GM12878 (cell line): ENCODE data around the gene TBXAS1. TPM values are rescaled to one million over a fixed set of nuclear protein-coding genes. Genes with fewer than 3 reads are reported as not detected.

Experiments used
- ATAC-seq: fragments of 200-7000 bp; cut with Tn5 transposase; 3 replicates; pipeline ENCODE4 v1.9.1; 2020; ENCODE audit warnings: mild to moderate bottlenecking, moderate library complexity
- BruUV-seq: library from RNA; stranded (reverse); fragments of 400-500 nt; replicated peaks from 2 replicates; lab custom pipeline; 2021; lab: Mats Ljungman, UMichigan
- CTCF ChIA-PET: fragments of 300-600 bp; sonication (Branson Sonifier 250); formaldehyde crosslinking; extraction: SDS; loops from one replicate; lab custom pipeline; 2021; ENCODE audit warnings: inconsistent platforms; lab: Yijun Ruan, JAX
- POLR2A ChIA-PET: fragments of 350-600 bp; formaldehyde crosslinking; extraction: SDS; loops from one replicate; lab custom pipeline; 2021; ENCODE audit warnings: inconsistent platforms; lab: Charles Lee
- RAD21 ChIA-PET: fragments of 300-600 bp; sonication (Branson Sonifier 250); formaldehyde crosslinking; loops from one replicate; lab custom pipeline; 2023; ENCODE audit warnings: antibody characterized with exemption; ENCODE audit not compliant: unreplicated experiment; lab: Charles Lee
- SMC1A ChIA-PET: fragments of 300-600 bp; sonication (Branson Sonifier 250); formaldehyde crosslinking; loops from one replicate; lab custom pipeline; 2023; ENCODE audit not compliant: unreplicated experiment, uncharacterized antibody; lab: Charles Lee
- DNase-seq: peaks from one replicate; pipeline ENCODE4 v3.0.0-alpha.2; 2011; ENCODE audit warnings: low read depth, low spot score
- FAIRE-seq: peaks from 3 replicates; lab custom pipeline; 2011; peaks lifted over from hg19 to GRCh38; lab: Jason Lieb, UNC
- H2AFZ ChIP-seq: 2 replicates; pipeline ENCODE4 v1.6.0; 2011; ENCODE audit warnings: low read depth, low read length, control low read depth; ENCODE audit not compliant: control insufficient read depth
- H3K27ac ChIP-seq: 2 replicates; pipeline ENCODE4 v1.5.1; 2011; ENCODE audit warnings: control low read depth; ENCODE audit not compliant: control insufficient read depth, insufficient read depth
- H3K27me3 ChIP-seq, 2 experiments: replicated peaks in 1 of 2; 2 replicates each; pipeline versions ENCODE4 v1.6.0 to v1.6.1; 2011; ENCODE audit warnings: low read length in 1 of 2; ENCODE audit not compliant: control insufficient read depth in 2 of 2, insufficient read depth in 2 of 2
- H3K36me3 ChIP-seq, 2 experiments: 2 replicates each; pipeline ENCODE4 v1.5.1; 2011; ENCODE audit warnings: low read length in 1 of 2; ENCODE audit not compliant: control insufficient read depth in 2 of 2, insufficient read depth in 2 of 2
- H3K4me1 ChIP-seq: 2 replicates; pipeline ENCODE4 v1.6.1; 2011; ENCODE audit warnings: mild to moderate bottlenecking, low read length, moderate library complexity, mixed read lengths; ENCODE audit not compliant: control insufficient read depth, insufficient read depth
- H3K4me2 ChIP-seq: 2 replicates; pipeline ENCODE4 v1.6.0; 2011; ENCODE audit warnings: control low read depth; ENCODE audit not compliant: control insufficient read depth, insufficient read depth
- H3K4me3 ChIP-seq: fragments of 200-600 bp; sonication (generic); 2 replicates; pipeline ENCODE4 v1.5.1; 2016
- H3K79me2 ChIP-seq: 2 replicates; pipeline ENCODE4 v1.6.0; 2011; ENCODE audit warnings: low read length; ENCODE audit not compliant: control insufficient read depth, insufficient read depth
- H3K9ac ChIP-seq: 2 replicates; pipeline ENCODE4 v1.8.0; 2011; ENCODE audit warnings: low read length, control low read depth, mixed read lengths; ENCODE audit not compliant: control insufficient read depth, insufficient read depth
- H3K9me3 ChIP-seq: replicated peaks from 3 replicates; pipeline ENCODE4 v1.5.1; 2011; ENCODE audit warnings: mild to moderate bottlenecking, low read length; ENCODE audit not compliant: control insufficient read depth, insufficient read depth
- H4K20me1 ChIP-seq: 2 replicates; pipeline ENCODE4 v1.6.0; 2011; ENCODE audit not compliant: control insufficient read depth, insufficient read depth
- ASH2L ChIP-seq: fragments of 300-600, 200-600 bp; sonication (generic); IDR thresholded peaks from 2 replicates; pipeline ENCODE4 v1.6.1; 2017; ENCODE audit warnings: low read depth, mild to moderate bottlenecking, borderline replicate concordance
- ESRRA ChIP-seq: IDR thresholded peaks from 2 replicates; pipeline ENCODE4 v1.6.1; 2012; ENCODE audit warnings: mild to moderate bottlenecking, low read length, improper control_type of control experiment
- EZH2 ChIP-seq: IDR thresholded peaks from 2 replicates; pipeline ENCODE4 v1.6.1; 2012; ENCODE audit warnings: low read depth, mild to moderate bottlenecking, control low read depth, inconsistent platforms, low read length, borderline replicate concordance; ENCODE audit not compliant: control insufficient read depth
- IKZF2 ChIP-seq, 2 experiments: fragments of 450-650 bp; IDR thresholded peaks; 2 replicates each; pipeline ENCODE4 v1.6.1; 2017; ENCODE audit warnings: mild to moderate bottlenecking in 2 of 2, moderate library complexity in 2 of 2
- IRF4 ChIP-seq: IDR thresholded peaks from 2 replicates; pipeline ENCODE4 v1.6.1; 2011; ENCODE audit warnings: low read depth, low read length
- MEF2A ChIP-seq: IDR thresholded peaks from 2 replicates; pipeline ENCODE4 v1.6.1; 2011; ENCODE audit warnings: low read depth, mild to moderate bottlenecking, low read length, moderate library complexity; ENCODE audit not compliant: insufficient read depth
- MEF2B ChIP-seq: fragments of 450-650 bp; IDR thresholded peaks from 2 replicates; pipeline ENCODE4 v1.6.1; 2018; ENCODE audit warnings: mild to moderate bottlenecking, moderate library complexity; ENCODE audit not compliant: partially characterized antibody, poor library complexity, severe bottlenecking
- MXI1 ChIP-seq: fragments of 150-350 bp; IDR thresholded peaks from 2 replicates; pipeline ENCODE4 v1.6.1; 2011; ENCODE audit warnings: low read depth, mild to moderate bottlenecking, inconsistent platforms, low read length, improper control_type of control experiment
- MYB ChIP-seq: fragments of 150-350 bp; IDR thresholded peaks from 2 replicates; pipeline ENCODE4 v1.6.1; 2014; ENCODE audit warnings: mild to moderate bottlenecking, low read depth, low read length, borderline replicate concordance
- NFYA ChIP-seq: IDR thresholded peaks from 2 replicates; pipeline ENCODE4 v1.6.1; 2011; ENCODE audit warnings: low read depth, mild to moderate bottlenecking, low read length, improper control_type of control experiment, borderline replicate concordance
- RFX5 ChIP-seq: IDR thresholded peaks from 2 replicates; pipeline ENCODE4 v1.6.1; 2011; ENCODE audit warnings: low read depth, low read length, improper control_type of control experiment
- RUNX3 ChIP-seq: IDR thresholded peaks from 2 replicates; pipeline ENCODE4 v1.6.1; 2012; ENCODE audit warnings: low read length, inconsistent platforms
- SMAD5 ChIP-seq: IDR thresholded peaks from 2 replicates; pipeline ENCODE4 v1.6.1; 2016; ENCODE audit warnings: antibody characterized with exemption, low read depth
- SPI1 ChIP-seq: IDR thresholded peaks from 2 replicates; pipeline ENCODE4 v1.6.1; 2011; ENCODE audit warnings: low read depth, mild to moderate bottlenecking, low read length, moderate library complexity, borderline replicate concordance; ENCODE audit not compliant: insufficient read depth
- SUZ12 ChIP-seq: fragments of 200-600 bp; sonication (generic); IDR thresholded peaks from one replicate; pipeline ENCODE4 v1.6.1; 2018; ENCODE audit warnings: antibody characterized with exemption, mild to moderate bottlenecking; ENCODE audit not compliant: unreplicated experiment
- ZNF592 ChIP-seq: fragments of 450-650 bp; IDR thresholded peaks from 2 replicates; pipeline ENCODE4 v1.6.1; 2017; ENCODE audit warnings: mild to moderate bottlenecking, moderate library complexity
- WGBS: methylation state at CpG from one replicate; pipeline ENCODE4 v1.1.6; 2016; ENCODE audit warnings: low lambda C conversion rate; ENCODE audit not compliant: insufficient replicate concordance, insufficient coverage; ENCODE audit errors: missing lambda C conversion rate; 5-methylcytosine and 5-hydroxymethylcytosine counted together
- in situ Hi-C: fragments of 300-500 bp; cut with MboI; formaldehyde crosslinking; loops from 9 replicates; pipeline ENCODE4 v1.14.3; 2018; ENCODE audit warnings: mixed read lengths
- intact Hi-C: fragments of 100-400 bp; cut with micrococcal nuclease; formaldehyde crosslinking; loops from one replicate; pipeline ENCODE4 v1.14.2; 2022; ENCODE audit not compliant: unreplicated experiment
- polyA plus RNA-seq, 11 experiments: library from polyadenylated mRNA; depleted of rRNA in 4 of 11; unstranded in 6 of 11; stranded (reverse) in 5 of 11; fragments of >200 nt; fragmentation: Nextera tagmentation in 4 of 11; fragmentation: Illumina TruSeq in 1 of 11; extraction: Ambion mirVana in 4 of 11; extraction: Trizol in 1 of 11; gene quantifications; 1 replicate in 1 of 11; 2 replicates in 10 of 11; pipeline versions ENCODE4 v1.2.1 to v1.2.3, GENCODE V29; 2011 to 2016; ENCODE audit warnings: inconsistent platforms in 2 of 11, missing spikeins in 2 of 11, low read depth in 1 of 11
- total RNA-seq, 4 experiments: library from RNA; depleted of rRNA in 3 of 4; stranded (reverse); fragments of >200 nt in 3 of 4; fragmentation: Illumina TruSeq in 1 of 4; extraction: Trizol in 1 of 4; gene quantifications; 2 replicates each; pipeline versions ENCODE4 v1.2.1 to v1.2.3, GENCODE V29; 2013 to 2021
- TF ChIP-seq, protein P1 (sequence below): fragments of 450-650 bp; IDR thresholded peaks from 2 replicates; pipeline ENCODE4 v1.6.1; 2018; ENCODE audit warnings: borderline replicate concordance, mild to moderate bottlenecking; ENCODE audit not compliant: partially characterized antibody

Gene TBXAS1
- total and polyA plus RNA-seq, 10 of the 15 experiments (the other 5 are each of a cell fraction or from before 2014, with no cell fraction given), result 1.5 to 32.7 (median 16.3) TPM

DNA sequence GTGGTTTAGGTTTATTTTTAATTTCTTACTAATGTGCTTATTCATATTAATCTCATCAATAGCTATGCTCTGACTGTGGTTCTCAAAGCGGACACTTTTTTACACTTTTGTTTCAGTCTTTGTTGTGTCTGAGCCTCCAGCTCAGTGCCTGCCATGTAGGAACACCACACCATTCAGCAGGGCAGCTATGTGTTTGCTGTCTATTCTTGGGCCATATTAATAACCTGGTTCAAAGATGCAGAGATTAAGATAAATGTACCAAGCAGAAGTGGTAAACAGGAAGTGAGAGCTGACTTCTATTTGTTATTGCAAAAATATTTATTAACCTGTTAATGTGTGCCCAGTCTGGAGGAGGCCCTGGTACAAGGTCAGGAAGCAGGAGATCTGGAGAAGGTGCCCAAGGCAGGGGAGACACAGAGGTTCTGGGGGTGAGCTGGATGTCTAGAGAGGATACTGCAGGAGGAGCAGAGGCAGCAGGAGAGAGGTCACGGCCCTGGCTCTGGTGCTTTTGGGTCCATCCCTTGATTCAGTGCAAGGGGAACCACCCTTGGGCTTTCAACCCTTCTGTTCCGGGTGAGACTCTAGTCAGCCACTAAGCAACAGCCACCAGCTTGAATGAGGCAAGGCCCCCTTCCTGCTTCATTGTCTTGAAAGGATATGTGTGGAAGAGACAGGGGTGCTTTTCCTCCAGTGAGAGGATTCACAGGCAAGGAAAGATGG is 1.9 kb downstream of the TBXAS1 start:
- in situ Hi-C loops (no loop called here), intact Hi-C loops (no loop called here)
- ATAC-seq (peak; percentile 70), DNase-seq (no peak), FAIRE-seq (no peak)
- H3K79me2 ChIP-seq, result peaks cover 2% of the 10 kb centered on the region; the same call in 1 of the 2 replicates
- WGBS, result 22% methylated on average over 3 of the region's 3 CpGs
- no TSS peak for BruUV-seq
- no peaks in the 10 kb centered on the region for H3K27me3 ChIP-seq
- H3K4me2 ChIP-seq, result peak overlapping the region; percentile 90
- peak overlapping the region; percentile 56 for H3K9ac ChIP-seq
- ChIA-PET CTCF (interaction anchor here (0.9 to 3.9 kb wide), 6 partner anchors 18 to 229 kb away, joined by 3 to 19 read pairs (median 3); no protein-coding TSS in a partner anchor), SMC1A (interaction anchor here (0.7 to 3.9 kb wide), 16 partner anchors 10 to 212 kb away, joined by 3 to 24 read pairs (median 4); no protein-coding TSS in a partner anchor), POLR2A (interaction anchor here (1.5 kb wide), 1 partner anchor 54 kb away, joined by 4 read pairs; the partner anchor contains the start of gene HIPK2), RAD21 (interaction anchor here (0.8 to 3.2 kb wide), 9 partner anchors 22 to 184 kb away, joined by 3 to 22 read pairs (median 4); no protein-coding TSS in a partner anchor)
- H3K36me3 ChIP-seq, result no peaks in the 10 kb centered on the region
- peak overlapping the region; percentile 84 for H2AFZ ChIP-seq
- peaks cover 26% of the 10 kb centered on the region for H3K4me1 ChIP-seq
- no peaks in the 10 kb centered on the region for H4K20me1 ChIP-seq
- peak overlapping the region; percentile 81 for H3K27ac ChIP-seq
- H3K4me3 ChIP-seq, result peak overlapping the region; percentile 54
- no peaks in the 10 kb centered on the region; the same call in 1 of the 3 replicates for H3K9me3 ChIP-seq
- TF ChIP-seq RFX5 (no peak), ESRRA (no peak), EZH2 (no peak), SUZ12 (no peak), MYB (no peak), IKZF2 (IDR thresholded peaks at IDR 0.05) (no peak), IRF4 (no peak), RUNX3 (0 out of 2 replicates have a peak, but pooled peaks have one; percentile 16), MXI1 (no peak), NFYA (no peak), MEF2A (no peak), SPI1 (peak; percentile 76), SMAD5 (no peak), ASH2L (no peak), MEF2B (no peak), ZNF592 (no peak)
- TF ChIP-seq, protein P1, sequence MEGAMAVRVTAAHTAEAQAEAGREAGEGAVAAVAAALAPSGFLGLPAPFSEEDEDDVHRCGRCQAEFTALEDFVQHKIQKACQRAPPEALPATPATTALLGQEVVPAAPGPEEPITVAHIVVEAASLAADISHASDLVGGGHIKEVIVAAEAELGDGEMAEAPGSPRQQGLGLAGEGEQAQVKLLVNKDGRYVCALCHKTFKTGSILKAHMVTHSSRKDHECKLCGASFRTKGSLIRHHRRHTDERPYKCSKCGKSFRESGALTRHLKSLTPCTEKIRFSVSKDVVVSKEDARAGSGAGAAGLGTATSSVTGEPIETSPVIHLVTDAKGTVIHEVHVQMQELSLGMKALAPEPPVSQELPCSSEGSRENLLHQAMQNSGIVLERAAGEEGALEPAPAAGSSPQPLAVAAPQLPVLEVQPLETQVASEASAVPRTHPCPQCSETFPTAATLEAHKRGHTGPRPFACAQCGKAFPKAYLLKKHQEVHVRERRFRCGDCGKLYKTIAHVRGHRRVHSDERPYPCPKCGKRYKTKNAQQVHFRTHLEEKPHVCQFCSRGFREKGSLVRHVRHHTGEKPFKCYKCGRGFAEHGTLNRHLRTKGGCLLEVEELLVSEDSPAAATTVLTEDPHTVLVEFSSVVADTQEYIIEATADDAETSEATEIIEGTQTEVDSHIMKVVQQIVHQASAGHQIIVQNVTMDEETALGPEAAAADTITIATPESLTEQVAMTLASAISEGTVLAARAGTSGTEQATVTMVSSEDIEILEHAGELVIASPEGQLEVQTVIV, result no peak
